ENCODE measurements around the gene SWAP70.

The SWAP70 gene

GRCh38 chr11:9755561-9756185 is 91.8 kb downstream of the SWAP70 start:
- DNase-seq: no peak

GRCh38 chr11:9756461-9756860 is 92.6 kb downstream of the SWAP70 start:
- no peak for DNase-seq

- DNase-seq: no peak
Measured at GRCh38 chr11:9756878-9757277, 93.0 kb downstream of the SWAP70 start.

GRCh38 chr11:9757809-9758636 is 94.1 kb downstream of the SWAP70 start:
- peak; percentile 91 for DNase-seq

- DNase-seq: peak; percentile 43
Measured at GRCh38 chr11:9758637-9759518, 95.0 kb downstream of the SWAP70 start.

GRCh38 chr11:9759519-9760192 is 95.8 kb downstream of the SWAP70 start:
- peak; percentile 61 for DNase-seq

- no peak for DNase-seq
Measured at GRCh38 chr11:9760193-9760575, 96.3 kb downstream of the SWAP70 start.

GRCh38 chr11:9761441-9761945 is 97.6 kb downstream of the SWAP70 start:
- DNase-seq: no peak

- no peak for DNase-seq
Measured at GRCh38 chr11:9762531-9762930, 98.7 kb downstream of the SWAP70 start.

GRCh38 chr11:9763301-9763700 is 99.4 kb downstream of the SWAP70 start:
- no peak for DNase-seq

- DNase-seq: no peak
Measured at GRCh38 chr11:9765320-9766101, 101.6 kb downstream of the SWAP70 start.

GRCh38 chr11:9769621-9770020 is 105.7 kb downstream of the SWAP70 start:
- no peak for DNase-seq

- no peak for DNase-seq
Measured at GRCh38 chr11:9771071-9771511, 107.2 kb downstream of the SWAP70 start.

GRCh38 chr11:9772218-9772617 is 108.3 kb downstream of the SWAP70 start:
- DNase-seq: no peak

- DNase-seq: no peak
Measured at GRCh38 chr11:9773524-9773923, 109.6 kb downstream of the SWAP70 start.

GRCh38 chr11:9774109-9774508 is 110.2 kb downstream of the SWAP70 start:
- no peak for DNase-seq

- no peak for DNase-seq
Measured at GRCh38 chr11:9774591-9775397, 110.9 kb downstream of the SWAP70 start.

- no peak for DNase-seq
Measured at GRCh38 chr11:9775398-9775779, 111.5 kb downstream of the SWAP70 start.

GRCh38 chr11:9776203-9776602 is 112.3 kb downstream of the SWAP70 start:
- DNase-seq: no peak

- DNase-seq: no peak
Measured at GRCh38 chr11:9777066-9777465, 113.2 kb downstream of the SWAP70 start.

- DNase-seq: no peak
Measured at GRCh38 chr11:9777525-9777924, 113.6 kb downstream of the SWAP70 start.
